ES-I3 (cell line): ENCODE data around the gene ANKFY1.

Source experiments
- H3K36me3 ChIP-seq: 2 replicates; pipeline ENCODE4 v1.6.1; 2013; ENCODE audit warnings: mild to moderate bottlenecking, low read length, control low read depth, moderate library complexity; ENCODE audit not compliant: insufficient read depth
- H3K4me1 ChIP-seq: 2 replicates; pipeline ENCODE4 v1.6.1; 2013; ENCODE audit warnings: mild to moderate bottlenecking, control low read depth, low read length; ENCODE audit not compliant: insufficient read depth
- H3K9ac ChIP-seq: 2 replicates; pipeline ENCODE4 v1.6.1; 2013; ENCODE audit warnings: low read depth, mild to moderate bottlenecking, low read length, moderate library complexity
- H3K9me3 ChIP-seq: 2 replicates; pipeline ENCODE4 v1.6.1; 2013; ENCODE audit warnings: mild to moderate bottlenecking, low read length, moderate library complexity; ENCODE audit not compliant: control insufficient read depth, insufficient read depth

Gene ANKFY1

GRCh38 chr17:4220655-4221054, 43.1 kb downstream of the ANKFY1 start:
- H3K36me3 ChIP-seq: peaks cover 7% of the 10 kb centered on the region; the same call in 1 of the 2 replicates
- no peak overlapping the region for H3K9ac ChIP-seq
- H3K9me3 ChIP-seq: no peaks in the 10 kb centered on the region
- H3K4me1 ChIP-seq: no peaks in the 10 kb centered on the region

- no peaks in the 10 kb centered on the region for H3K9me3 ChIP-seq
- no peak overlapping the region for H3K9ac ChIP-seq
- H3K4me1 ChIP-seq: no peaks in the 10 kb centered on the region
- peaks cover 7% of the 10 kb centered on the region; the same call in 1 of the 2 replicates for H3K36me3 ChIP-seq
Measured at GRCh38 chr17:4219241-4219640, 44.5 kb downstream of the ANKFY1 start.

- H3K9ac ChIP-seq: no peak overlapping the region
- H3K4me1 ChIP-seq: no peaks in the 10 kb centered on the region
- H3K36me3 ChIP-seq: peaks cover 4% of the 10 kb centered on the region; the same call in 1 of the 2 replicates
- H3K9me3 ChIP-seq: no peaks in the 10 kb centered on the region
Measured at GRCh38 chr17:4215882-4216570, 47.8 kb downstream of the ANKFY1 start.

GRCh38 chr17:4214157-4214556, 49.6 kb downstream of the ANKFY1 start:
- H3K9me3 ChIP-seq: no peaks in the 10 kb centered on the region
- no peak overlapping the region for H3K9ac ChIP-seq
- H3K4me1 ChIP-seq: no peaks in the 10 kb centered on the region
- H3K36me3 ChIP-seq: peaks cover 7% of the 10 kb centered on the region

GRCh38 chr17:4209611-4210010, 54.2 kb downstream of the ANKFY1 start:
- no peaks in the 10 kb centered on the region for H3K9me3 ChIP-seq
- H3K4me1 ChIP-seq: peaks cover 10% of the 10 kb centered on the region
- H3K36me3 ChIP-seq: peaks cover 7% of the 10 kb centered on the region; the same call in 1 of the 2 replicates
- no peak overlapping the region for H3K9ac ChIP-seq

GRCh38 chr17:4208238-4208637, 55.5 kb downstream of the ANKFY1 start:
- no peak overlapping the region for H3K9ac ChIP-seq
- H3K36me3 ChIP-seq: peaks cover 7% of the 10 kb centered on the region; the same call in 1 of the 2 replicates
- peaks cover 10% of the 10 kb centered on the region for H3K4me1 ChIP-seq
- no peaks in the 10 kb centered on the region for H3K9me3 ChIP-seq

- Histone ChIP-seq H3K9me3 (no peaks in the 10 kb centered on the region), H3K9ac (no peak overlapping the region), H3K4me1 (peaks cover 10% of the 10 kb centered on the region), H3K36me3 (peaks cover 7% of the 10 kb centered on the region; the same call in 1 of the 2 replicates)
Measured at GRCh38 chr17:4206962-4207361, 56.8 kb downstream of the ANKFY1 start.

GRCh38 chr17:4205917-4206316, 57.9 kb downstream of the ANKFY1 start:
- Histone ChIP-seq H3K36me3 (peaks cover 7% of the 10 kb centered on the region; the same call in 1 of the 2 replicates), H3K4me1 (peaks cover 10% of the 10 kb centered on the region), H3K9me3 (no peaks in the 10 kb centered on the region), H3K9ac (no peak overlapping the region)

- H3K4me1 ChIP-seq: peaks cover 10% of the 10 kb centered on the region
- H3K9ac ChIP-seq: no peak overlapping the region
- H3K36me3 ChIP-seq: peaks cover 7% of the 10 kb centered on the region
- no peaks in the 10 kb centered on the region for H3K9me3 ChIP-seq
Measured at GRCh38 chr17:4204710-4205173, 59.0 kb downstream of the ANKFY1 start.

GRCh38 chr17:4204190-4204589, 59.6 kb downstream of the ANKFY1 start:
- H3K4me1 ChIP-seq: peaks cover 10% of the 10 kb centered on the region
- H3K36me3 ChIP-seq: peaks cover 3% of the 10 kb centered on the region
- no peaks in the 10 kb centered on the region for H3K9me3 ChIP-seq
- H3K9ac ChIP-seq: no peak overlapping the region

GRCh38 chr17:4201226-4201625, 62.6 kb downstream of the ANKFY1 start:
- no peaks in the 10 kb centered on the region; the same call in 1 of the 2 replicates for H3K4me1 ChIP-seq
- H3K9me3 ChIP-seq: no peaks in the 10 kb centered on the region
- H3K36me3 ChIP-seq: no peaks in the 10 kb centered on the region; the same call in 1 of the 2 replicates
- no peak overlapping the region for H3K9ac ChIP-seq

- Histone ChIP-seq H3K9ac (no peak overlapping the region), H3K4me1 (no peaks in the 10 kb centered on the region; the same call in 1 of the 2 replicates), H3K9me3 (no peaks in the 10 kb centered on the region), H3K36me3 (peaks cover 1% of the 10 kb centered on the region; the same call in 1 of the 2 replicates)
Measured at GRCh38 chr17:4199818-4200402, 63.9 kb downstream of the ANKFY1 start.

- no peaks in the 10 kb centered on the region; the same call in 1 of the 2 replicates for H3K4me1 ChIP-seq
- H3K36me3 ChIP-seq: peaks cover 6% of the 10 kb centered on the region; the same call in 1 of the 2 replicates
- H3K9me3 ChIP-seq: no peaks in the 10 kb centered on the region
- no peak overlapping the region for H3K9ac ChIP-seq
Measured at GRCh38 chr17:4198995-4199394, 64.8 kb downstream of the ANKFY1 start.

GRCh38 chr17:4195306-4195705, 68.5 kb downstream of the ANKFY1 start:
- Histone ChIP-seq H3K9ac (no peak overlapping the region), H3K4me1 (no peaks in the 10 kb centered on the region; the same call in 1 of the 2 replicates), H3K36me3 (peaks cover 11% of the 10 kb centered on the region; the same call in 1 of the 2 replicates), H3K9me3 (no peaks in the 10 kb centered on the region)

- H3K4me1 ChIP-seq: no peaks in the 10 kb centered on the region; the same call in 1 of the 2 replicates
- H3K9ac ChIP-seq: no peak overlapping the region
- no peaks in the 10 kb centered on the region for H3K9me3 ChIP-seq
- peaks cover 11% of the 10 kb centered on the region; the same call in 1 of the 2 replicates for H3K36me3 ChIP-seq
Measured at GRCh38 chr17:4194796-4195195, 69.0 kb downstream of the ANKFY1 start.
